GM23248 (cell line): ENCODE results near the gene DENND5A. TPM values are rescaled to one million over a fixed set of nuclear protein-coding genes. Genes with fewer than 3 reads are reported as not detected.

Experiments used
- DNase-seq: peaks from one replicate; pipeline ENCODE4 v3.0.0-alpha.2; 2015
- H2AFZ ChIP-seq: fragments of 200-600 bp; sonication (generic); 2 replicates; pipeline ENCODE4 v1.6.1; 2016; ENCODE audit warnings: antibody characterized with exemption
- H3F3A ChIP-seq: fragments of 200-600 bp; sonication (generic); 2 replicates; pipeline ENCODE4 v1.6.1; 2016; ENCODE audit warnings: mild to moderate bottlenecking, antibody characterized with exemption, mixed run types; ENCODE audit not compliant: insufficient read depth
- H3K27ac ChIP-seq: fragments of 200-600 bp; sonication (generic); 2 replicates; pipeline ENCODE4 v1.5.1; 2016; ENCODE audit warnings: mild to moderate bottlenecking
- H3K27me3 ChIP-seq: fragments of 200-600 bp; sonication (generic); replicated peaks from 2 replicates; pipeline ENCODE4 v1.6.1; 2016; ENCODE audit warnings: mild to moderate bottlenecking; ENCODE audit not compliant: insufficient read depth
- H3K36me3 ChIP-seq: fragments of 200-600 bp; sonication (generic); 2 replicates; pipeline ENCODE4 v1.6.1; 2016; ENCODE audit warnings: low read depth, mild to moderate bottlenecking
- H3K4me1 ChIP-seq: fragments of 200-600 bp; sonication (generic); 2 replicates; pipeline ENCODE4 v1.6.1; 2016; ENCODE audit warnings: mild to moderate bottlenecking; ENCODE audit not compliant: insufficient read depth
- H3K4me2 ChIP-seq: fragments of 200-600 bp; sonication (generic); one replicate; pipeline ENCODE4 v1.6.1; 2016; ENCODE audit warnings: mild to moderate bottlenecking; ENCODE audit not compliant: unreplicated experiment
- H3K4me3 ChIP-seq: fragments of 200-600 bp; sonication (generic); 2 replicates; pipeline ENCODE4 v1.5.1; 2016; ENCODE audit warnings: mild to moderate bottlenecking
- H3K79me2 ChIP-seq: fragments of 200-600 bp; sonication (generic); 2 replicates; pipeline ENCODE4 v1.6.1; 2016; ENCODE audit warnings: mild to moderate bottlenecking; ENCODE audit not compliant: insufficient read depth
- H3K9ac ChIP-seq: fragments of 200-600 bp; sonication (generic); 2 replicates; pipeline ENCODE4 v1.6.1; 2016; ENCODE audit warnings: mild to moderate bottlenecking
- H3K9me2 ChIP-seq: fragments of 200-600 bp; sonication (generic); 2 replicates; pipeline ENCODE4 v1.6.1; 2016; ENCODE audit warnings: mixed run types, mild to moderate bottlenecking, moderate library complexity; ENCODE audit not compliant: insufficient read depth
- H3K9me3 ChIP-seq: fragments of 200-600 bp; sonication (generic); one replicate; pipeline ENCODE4 v1.6.1; 2017; ENCODE audit warnings: low read depth
- H4K20me1 ChIP-seq: fragments of 200-600 bp; sonication (generic); 2 replicates; pipeline ENCODE4 v1.6.0; 2016; ENCODE audit not compliant: insufficient read depth
- EZH2 ChIP-seq: fragments of 200-600 bp; sonication (generic); IDR thresholded peaks from 2 replicates; pipeline ENCODE4 v1.6.1; 2018; ENCODE audit warnings: antibody characterized with exemption, mild to moderate bottlenecking; ENCODE audit not compliant: insufficient read depth, poor library complexity, severe bottlenecking
- EZH2phosphoT487 ChIP-seq: fragments of 200-600 bp; sonication (generic); IDR thresholded peaks from 2 replicates; pipeline ENCODE4 v1.6.1; 2018; ENCODE audit warnings: antibody characterized with exemption, moderate library complexity, mild to moderate bottlenecking, low read depth; ENCODE audit not compliant: insufficient read depth
- WGBS, 2 experiments: methylation state at CpG; one replicate each; pipeline ENCODE4 v1.1.6; 2015 to 2017; ENCODE audit warnings: low lambda C conversion rate in 2 of 2, low coverage in 1 of 2; ENCODE audit errors: missing lambda C conversion rate in 2 of 2; 5-methylcytosine and 5-hydroxymethylcytosine counted together
- in situ Hi-C: fragments of 300-500 bp; cut with MboI; formaldehyde crosslinking; loops from 2 replicates; pipeline ENCODE4 v1.15.0; 2020
- polyA plus RNA-seq: library from polyadenylated mRNA; unstranded; fragments of >200 nt; fragmentation: Nextera tagmentation; extraction: Ambion mirVana; gene quantifications from 2 replicates; pipeline ENCODE4 v1.2.1, GENCODE V29; 2016
- total RNA-seq: library from RNA; depleted of rRNA; stranded (reverse); fragments of >200 nt; shearing (Covaris generic); gene quantifications from 2 replicates; pipeline ENCODE4 v1.2.3, GENCODE V29; 2014

The DENND5A gene
- total and polyA plus RNA-seq, 2 experiments from 2014 or later: 28.4 to 127 TPM

- no peak for DNase-seq
- peaks cover 18% of the 10 kb centered on the region; the same call in 1 of the 2 replicates for H3K36me3 ChIP-seq
- H3K4me2 ChIP-seq: peak overlapping the region; percentile 64
- WGBS, 2 experiments: 97 to 98% methylated on average over 2 of the region's 2 CpGs
- H3F3A ChIP-seq: peaks cover 25% of the 10 kb centered on the region
- H3K79me2 ChIP-seq: peaks cover 100% of the 10 kb centered on the region
- no peaks in the 10 kb centered on the region for H3K9me3 ChIP-seq
- no peak overlapping the region for H3K4me3 ChIP-seq
- peak overlapping the region; percentile 65 for H3K27ac ChIP-seq
- no peaks in the 10 kb centered on the region for H3K27me3 ChIP-seq
- TF ChIP-seq EZH2phosphoT487 (no peak), EZH2 (no peak)
- H2AFZ ChIP-seq: no peak overlapping the region
- H3K4me1 ChIP-seq: peaks cover 54% of the 10 kb centered on the region
- in situ Hi-C loops: no loop called here
- peak overlapping the region; percentile 40; the same call in 1 of the 2 replicates for H3K9ac ChIP-seq
- peaks cover 4% of the 10 kb centered on the region; the same call in 1 of the 2 replicates for H4K20me1 ChIP-seq
- H3K9me2 ChIP-seq: no peaks in the 10 kb centered on the region
Measured at GRCh38 chr11:9207229-9207628, 57.9 kb downstream of the DENND5A start.

- peaks cover 100% of the 10 kb centered on the region for H3K79me2 ChIP-seq
- peaks cover 25% of the 10 kb centered on the region for H3F3A ChIP-seq
- in situ Hi-C loops: no loop called here
- no peaks in the 10 kb centered on the region for H3K27me3 ChIP-seq
- WGBS, 2 experiments: 0 to 10% methylated on average over 2 of the region's 2 CpGs
- peaks cover 4% of the 10 kb centered on the region; the same call in 1 of the 2 replicates for H4K20me1 ChIP-seq
- H3K4me3 ChIP-seq: peak overlapping the region; percentile 26
- H3K9me3 ChIP-seq: no peaks in the 10 kb centered on the region
- peak overlapping the region; percentile 40 for H3K9ac ChIP-seq
- H3K4me1 ChIP-seq: peaks cover 58% of the 10 kb centered on the region
- H3K27ac ChIP-seq: peak overlapping the region; percentile 65
- H3K36me3 ChIP-seq: peaks cover 24% of the 10 kb centered on the region
- no peak overlapping the region for H2AFZ ChIP-seq
- H3K4me2 ChIP-seq: peak overlapping the region; percentile 64
- TF ChIP-seq EZH2phosphoT487: no peak
- no peak for TF ChIP-seq EZH2
- no peaks in the 10 kb centered on the region for H3K9me2 ChIP-seq
- peak; percentile 83 for DNase-seq
Measured at GRCh38 chr11:9206496-9206895, 58.7 kb downstream of the DENND5A start.

DNA sequence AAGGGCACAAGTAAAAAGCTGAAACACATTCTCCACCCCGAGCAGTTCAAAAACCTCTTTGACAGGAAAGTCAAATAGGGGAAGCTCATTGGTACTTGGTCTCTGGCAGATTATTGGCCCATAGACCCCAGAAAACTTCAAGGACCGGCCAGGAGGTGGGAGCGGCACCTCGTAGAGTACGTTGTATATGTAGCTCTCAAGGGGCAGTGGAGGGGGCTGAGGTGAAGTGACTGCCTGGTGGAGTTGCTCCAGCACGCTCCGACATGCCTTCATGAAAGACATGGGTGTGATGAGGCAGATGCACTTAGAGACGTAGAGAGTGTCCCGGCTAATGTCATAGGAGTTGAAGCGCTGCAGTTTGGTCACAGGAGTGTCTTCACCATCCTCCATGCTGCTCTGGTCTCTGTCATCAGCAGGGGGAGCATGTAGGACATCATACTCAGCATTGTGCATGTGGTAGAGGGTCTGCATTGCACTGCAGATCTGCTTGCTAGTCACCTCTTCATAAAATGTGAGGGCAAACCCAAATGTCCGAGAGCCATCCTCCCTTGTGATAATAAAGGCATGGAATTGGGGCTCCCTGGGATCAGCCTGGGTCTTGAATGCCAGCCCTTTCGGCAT lies 61.3 kb downstream of the DENND5A start:
- Histone ChIP-seq H3K79me2 (peaks cover 99% of the 10 kb centered on the region), H3K9me3 (no peaks in the 10 kb centered on the region), H3K9me2 (no peaks in the 10 kb centered on the region), H3K4me3 (no peak overlapping the region), H3K9ac (no peak overlapping the region), H3K36me3 (peaks cover 36% of the 10 kb centered on the region), H2AFZ (no peak overlapping the region), H3K27me3 (no peaks in the 10 kb centered on the region), H3F3A (peaks cover 25% of the 10 kb centered on the region), H3K4me2 (no peak overlapping the region), H4K20me1 (no peaks in the 10 kb centered on the region; the same call in 1 of the 2 replicates), H3K4me1 (peaks cover 47% of the 10 kb centered on the region), H3K27ac (no peak overlapping the region)
- 92 to 93% methylated on average over 12 of the region's 12 CpGs for WGBS, 2 experiments
- no peak for DNase-seq
- in situ Hi-C loops: no loop called here
- no peak for TF ChIP-seq EZH2phosphoT487
- TF ChIP-seq EZH2: no peak

DNA sequence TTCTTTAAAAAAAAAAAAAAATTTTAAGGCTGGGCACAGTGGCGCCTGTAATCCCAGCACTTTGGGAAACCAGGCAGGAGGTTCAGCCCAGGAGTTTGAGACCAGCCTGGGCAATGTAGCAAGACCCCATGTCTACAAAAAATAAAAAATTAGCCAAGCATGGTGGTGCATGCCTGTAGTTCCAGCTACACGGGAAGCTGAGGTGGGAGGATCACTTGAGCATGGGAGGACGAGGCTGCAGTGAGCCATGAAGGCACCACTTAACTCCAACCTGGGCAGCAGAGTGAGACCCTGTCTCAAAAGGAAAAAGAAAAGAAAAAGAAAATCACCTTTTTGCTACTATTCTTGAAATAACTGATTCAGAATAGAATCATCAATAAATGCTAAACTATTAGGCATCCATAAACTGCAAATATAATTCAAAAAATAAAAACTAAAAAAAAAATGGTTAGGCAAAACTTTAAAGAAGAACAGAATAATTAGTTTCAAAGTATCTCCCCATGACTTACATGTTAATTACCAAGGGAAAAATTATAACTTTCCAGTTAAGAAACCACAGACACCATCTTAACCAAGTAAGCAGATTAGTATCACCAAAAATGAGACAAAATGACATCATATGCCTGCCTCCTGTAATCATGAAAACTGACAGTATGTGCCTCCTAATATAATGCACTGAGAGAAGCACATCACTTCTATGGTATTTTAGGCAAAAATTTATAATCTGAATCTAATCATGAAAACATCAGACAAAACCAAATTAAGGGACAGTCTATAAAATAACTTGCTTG lies 63.6 kb downstream of the DENND5A start:
- WGBS, 2 experiments: 79 to 87% methylated on average over 3 of the region's 3 CpGs
- Histone ChIP-seq H3K27me3 (no peaks in the 10 kb centered on the region), H3F3A (peaks cover 23% of the 10 kb centered on the region), H3K79me2 (peaks cover 98% of the 10 kb centered on the region), H4K20me1 (no peaks in the 10 kb centered on the region), H3K36me3 (peaks cover 43% of the 10 kb centered on the region), H3K4me1 (peaks cover 36% of the 10 kb centered on the region), H3K9me3 (no peaks in the 10 kb centered on the region), H2AFZ (no peak overlapping the region), H3K9me2 (no peaks in the 10 kb centered on the region), H3K4me2 (no peak overlapping the region), H3K4me3 (no peak overlapping the region), H3K9ac (no peak overlapping the region), H3K27ac (no peak overlapping the region)
- TF ChIP-seq EZH2phosphoT487 (no peak), EZH2 (no peak)
- in situ Hi-C loops: no loop called here
- no peak for DNase-seq
